Brain microvascular endothelial cell (primary cell): ENCODE data around the gene ASPM.
"Not testable (repeated sequence)": the region's sequence is repeated elsewhere in the genome, so short reads cannot be mapped to it uniquely, and the experiment has no call there.

Experiments used
- DNase-seq: peaks from one replicate; pipeline ENCODE4 v3.0.0-alpha.2; 2020
- H3K27ac ChIP-seq: fragments of 250-450 bp; sonication (Bioruptor Pico); 2 replicates; pipeline ENCODE4 v1.5.1; 2020; ENCODE audit warnings: mild to moderate bottlenecking, moderate library complexity
- H3K27me3 ChIP-seq: fragments of 250-450 bp; sonication (Bioruptor Pico); replicated peaks from 2 replicates; pipeline ENCODE4 v1.5.1; 2020; ENCODE audit warnings: mild to moderate bottlenecking
- H3K36me3 ChIP-seq: fragments of 250-450 bp; sonication (Bioruptor Pico); replicated peaks from 2 replicates; pipeline ENCODE4 v1.5.1; 2020; ENCODE audit warnings: mild to moderate bottlenecking
- H3K4me3 ChIP-seq: 2 replicates; pipeline ENCODE4 v1.5.1; 2011; ENCODE audit warnings: low read depth, mild to moderate bottlenecking, control low read depth, low read length, moderate library complexity
- in situ Hi-C: cut with HindIII; loops from 2 replicates; pipeline ENCODE4 v1.10.0; 2017; ENCODE audit warnings: low sequenced_read_pairs, low pct_ligation_motif_present
- TF ChIP-seq, protein P1 (sequence below): IDR thresholded peaks from 2 replicates; pipeline ENCODE4 v1.5.1; 2011; ENCODE audit warnings: low read depth, mild to moderate bottlenecking, moderate library complexity, low read length, control low read depth, inconsistent platforms; ENCODE audit errors: missing control alignments

ASPM gene

DNA sequence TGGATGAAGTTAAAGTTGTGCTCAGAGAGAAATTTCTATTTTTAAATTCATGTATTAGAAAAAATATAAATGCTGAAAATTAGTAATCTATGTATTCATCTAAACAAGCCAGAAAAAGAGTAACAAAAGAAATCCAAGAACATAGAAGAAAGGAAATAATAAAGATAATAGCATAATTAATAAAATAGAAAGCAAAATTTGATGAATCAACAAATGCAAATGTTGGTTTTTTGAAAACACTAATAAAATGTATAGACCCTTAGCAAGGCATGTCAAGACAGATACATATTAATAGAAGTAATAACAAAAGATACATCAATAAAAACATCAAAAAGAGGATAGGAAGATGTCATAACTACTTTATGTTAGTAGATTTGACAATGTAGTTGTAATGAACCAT is 97.4 kb downstream of the ASPM start:
- H3K36me3 ChIP-seq: no peaks in the 10 kb centered on the region
- in situ Hi-C loops: no loop called here
- no peak overlapping the region for H3K4me3 ChIP-seq
- H3K27ac ChIP-seq: no peak overlapping the region
- H3K27me3 ChIP-seq: no peaks in the 10 kb centered on the region
- TF ChIP-seq, protein P1, sequence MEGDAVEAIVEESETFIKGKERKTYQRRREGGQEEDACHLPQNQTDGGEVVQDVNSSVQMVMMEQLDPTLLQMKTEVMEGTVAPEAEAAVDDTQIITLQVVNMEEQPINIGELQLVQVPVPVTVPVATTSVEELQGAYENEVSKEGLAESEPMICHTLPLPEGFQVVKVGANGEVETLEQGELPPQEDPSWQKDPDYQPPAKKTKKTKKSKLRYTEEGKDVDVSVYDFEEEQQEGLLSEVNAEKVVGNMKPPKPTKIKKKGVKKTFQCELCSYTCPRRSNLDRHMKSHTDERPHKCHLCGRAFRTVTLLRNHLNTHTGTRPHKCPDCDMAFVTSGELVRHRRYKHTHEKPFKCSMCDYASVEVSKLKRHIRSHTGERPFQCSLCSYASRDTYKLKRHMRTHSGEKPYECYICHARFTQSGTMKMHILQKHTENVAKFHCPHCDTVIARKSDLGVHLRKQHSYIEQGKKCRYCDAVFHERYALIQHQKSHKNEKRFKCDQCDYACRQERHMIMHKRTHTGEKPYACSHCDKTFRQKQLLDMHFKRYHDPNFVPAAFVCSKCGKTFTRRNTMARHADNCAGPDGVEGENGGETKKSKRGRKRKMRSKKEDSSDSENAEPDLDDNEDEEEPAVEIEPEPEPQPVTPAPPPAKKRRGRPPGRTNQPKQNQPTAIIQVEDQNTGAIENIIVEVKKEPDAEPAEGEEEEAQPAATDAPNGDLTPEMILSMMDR: no peak
- no peak for DNase-seq

GRCh38 chr1:197042676-197043341 is 103.7 kb downstream of the ASPM start:
- H3K36me3 ChIP-seq: no peaks in the 10 kb centered on the region
- no peak overlapping the region for H3K4me3 ChIP-seq
- TF ChIP-seq, protein P1: no peak
- in situ Hi-C loops: no loop called here
- H3K27me3 ChIP-seq: no peaks in the 10 kb centered on the region
- DNase-seq: no peak
- no peak overlapping the region for H3K27ac ChIP-seq

DNA sequence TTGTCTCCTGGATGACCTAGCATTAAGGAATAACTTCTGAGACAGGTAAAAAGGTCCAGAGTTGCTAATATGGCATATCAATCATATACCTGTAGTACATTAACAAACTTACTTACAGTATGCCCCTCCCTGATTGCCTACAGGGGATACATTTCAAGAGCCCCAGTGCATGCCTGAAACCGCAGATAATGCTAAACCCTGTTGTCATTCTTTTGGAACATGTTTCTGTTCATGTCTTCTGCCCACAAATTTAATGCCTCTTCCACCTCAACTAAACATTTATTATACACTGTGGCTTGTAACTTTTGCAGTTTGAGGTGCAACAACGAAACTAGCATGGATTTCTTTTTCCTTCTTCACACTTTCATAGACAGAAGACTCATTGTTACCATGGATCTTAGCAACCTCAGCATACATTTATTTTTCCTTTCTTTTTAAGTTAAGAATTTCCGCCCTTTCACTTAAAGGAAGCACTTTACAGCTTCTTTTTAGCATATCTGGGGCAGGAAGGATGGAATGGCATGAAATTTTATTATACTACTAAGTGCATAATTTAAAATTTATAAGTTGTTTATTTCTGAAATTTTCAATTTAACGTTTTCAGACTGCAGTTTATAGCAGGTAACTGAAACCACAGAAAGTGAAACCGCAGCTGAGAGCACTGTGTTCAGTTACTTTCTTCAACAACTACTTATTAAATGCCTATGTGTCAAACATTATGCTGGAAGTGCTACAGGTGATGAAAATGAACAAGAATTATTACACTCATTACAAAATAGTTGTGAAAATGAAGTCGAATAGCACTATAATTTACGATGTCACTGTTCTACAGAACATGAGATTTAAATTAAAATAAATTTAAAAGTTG is 104.7 kb downstream of the ASPM start:
- Histone ChIP-seq H3K27ac (no peak overlapping the region), H3K27me3 (no peaks in the 10 kb centered on the region), H3K36me3 (no peaks in the 10 kb centered on the region), H3K4me3 (no peak overlapping the region)
- TF ChIP-seq, protein P1: no peak
- in situ Hi-C loops: no loop called here
- no peak for DNase-seq

GRCh38 chr1:197036861-197037260 is 109.6 kb downstream of the ASPM start:
- Histone ChIP-seq H3K27ac (no peak overlapping the region), H3K4me3 (no peak overlapping the region), H3K36me3 (no peaks in the 10 kb centered on the region), H3K27me3 (no peaks in the 10 kb centered on the region)
- in situ Hi-C loops: no loop called here
- TF ChIP-seq, protein P1: no peak
- DNase-seq: no peak

DNA sequence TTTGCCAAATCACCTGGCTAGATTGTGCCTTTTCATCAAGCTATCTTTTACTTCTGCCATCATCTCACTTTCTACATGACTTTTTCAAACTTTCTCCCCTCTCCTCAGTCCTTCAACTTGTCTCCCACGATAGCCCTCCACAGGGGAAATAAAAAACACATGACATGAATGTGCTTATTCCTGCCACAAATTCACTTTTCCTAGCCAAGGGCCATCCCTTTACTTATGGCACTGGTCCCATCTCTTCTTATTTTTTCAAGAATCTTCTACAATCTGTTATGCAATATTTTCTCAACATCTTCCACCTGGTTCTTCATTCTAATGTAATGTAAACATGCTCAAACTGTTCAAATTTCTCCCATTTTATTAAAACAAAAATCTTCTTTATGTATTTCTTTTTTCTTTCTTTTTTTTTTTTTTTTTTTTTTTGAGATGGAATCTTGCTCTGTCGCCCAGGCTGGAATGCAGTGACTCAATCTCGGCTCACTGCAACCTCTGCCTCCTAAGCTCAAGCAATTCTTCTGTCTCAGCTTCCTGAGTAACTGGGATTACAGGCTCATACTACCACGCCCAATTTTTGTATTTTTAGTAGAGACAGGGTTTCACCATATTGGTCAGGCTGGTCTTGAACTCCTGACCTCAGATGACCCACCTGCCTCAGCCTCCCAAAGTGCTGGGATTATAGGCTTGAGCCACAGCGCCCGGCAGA is 111.7 kb downstream of the ASPM start:
- peak overlapping the region; percentile 34 for H3K27ac ChIP-seq
- H3K27me3 ChIP-seq, H3K36me3 ChIP-seq, in situ Hi-C loops, H3K4me3 ChIP-seq: not testable (repeated sequence)
- peak; percentile 81 for DNase-seq
